Raji (cell line): ENCODE results near the gene CADM2.

Experiments
- POLR2A ChIP-seq: IDR thresholded peaks from 2 replicates; pipeline ENCODE4 v1.6.1; 2011; ENCODE audit warnings: low read depth, low read length, control low read depth; ENCODE audit not compliant: insufficient read depth

The CADM2 gene

DNA sequence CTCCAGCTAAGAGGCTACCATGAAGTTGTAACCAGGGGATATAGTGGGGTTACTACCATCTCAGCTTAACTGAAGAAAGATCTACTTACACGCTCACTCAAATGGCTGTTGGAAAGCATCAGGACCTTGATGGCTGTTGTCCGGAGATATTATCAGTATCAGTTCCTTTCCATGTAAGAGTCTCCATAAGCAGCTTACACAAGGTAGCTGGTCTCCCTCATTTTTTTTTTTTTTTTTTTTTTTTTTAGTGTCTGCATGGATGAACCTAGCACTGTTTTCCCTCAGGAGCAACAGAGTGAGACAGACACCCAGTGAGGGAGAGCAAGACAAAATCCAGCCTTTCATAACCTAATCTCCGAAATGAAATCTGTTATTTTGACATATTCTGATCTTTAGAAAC lies 230.9 kb downstream of the CADM2 start:
- no peak for TF ChIP-seq POLR2A

DNA sequence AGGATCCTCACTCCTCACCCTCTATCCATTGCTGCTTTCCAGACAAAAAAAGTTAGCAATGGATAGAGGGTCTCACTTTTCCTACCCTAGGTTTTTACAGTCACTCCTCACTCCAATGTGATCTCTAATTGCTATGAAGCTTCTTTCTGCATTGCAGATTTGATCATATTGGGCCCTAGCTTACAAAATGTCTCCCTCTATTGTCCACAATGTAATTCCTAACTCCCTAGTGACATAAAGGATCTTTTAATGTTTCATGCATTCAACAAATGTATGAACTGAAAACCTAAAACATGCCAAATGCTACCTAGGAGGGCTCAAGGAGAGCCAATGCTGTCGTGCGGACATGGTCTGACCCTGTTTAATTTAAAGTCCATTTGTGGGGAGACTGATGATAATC lies 234.8 kb downstream of the CADM2 start:
- no peak for TF ChIP-seq POLR2A

DNA sequence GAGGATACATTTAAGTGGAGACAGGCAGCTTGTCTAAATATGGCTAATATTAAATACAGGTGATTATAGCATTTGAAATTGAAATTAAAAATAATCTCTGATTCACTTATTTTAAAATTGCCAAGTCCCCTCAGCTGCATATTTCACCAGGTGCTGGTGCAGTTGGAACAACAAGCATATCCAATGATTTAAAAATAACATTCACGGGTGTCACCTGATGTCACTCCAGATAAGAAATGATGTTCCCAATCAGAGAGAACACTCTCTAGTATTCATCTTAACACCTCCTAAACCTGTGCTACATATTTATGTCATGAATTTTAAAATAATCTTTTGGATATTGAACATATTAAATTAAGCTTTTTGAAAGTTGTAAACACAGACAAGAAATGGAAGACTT lies 249.9 kb downstream of the CADM2 start:
- TF ChIP-seq POLR2A, result no peak

DNA sequence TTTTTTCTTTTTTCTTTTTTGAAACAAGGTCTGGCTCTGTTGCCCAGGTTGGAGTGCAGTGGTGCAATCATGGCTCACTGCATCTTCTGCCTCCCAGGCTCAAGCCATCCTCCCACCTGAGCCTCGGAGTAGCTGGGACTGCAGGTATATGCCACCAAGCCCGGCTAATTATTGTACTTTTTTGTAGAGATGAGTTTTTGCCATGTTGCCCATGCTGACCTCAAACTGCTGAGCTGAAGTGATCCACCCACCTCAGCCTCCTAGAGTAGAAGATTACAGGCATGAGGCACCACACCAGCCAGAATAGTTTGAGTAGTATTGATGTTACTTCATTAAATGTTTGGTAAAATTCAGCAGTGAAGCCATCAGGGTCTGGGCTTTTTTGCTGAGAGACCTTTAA lies 251.8 kb downstream of the CADM2 start:
- TF ChIP-seq POLR2A, result no peak

DNA sequence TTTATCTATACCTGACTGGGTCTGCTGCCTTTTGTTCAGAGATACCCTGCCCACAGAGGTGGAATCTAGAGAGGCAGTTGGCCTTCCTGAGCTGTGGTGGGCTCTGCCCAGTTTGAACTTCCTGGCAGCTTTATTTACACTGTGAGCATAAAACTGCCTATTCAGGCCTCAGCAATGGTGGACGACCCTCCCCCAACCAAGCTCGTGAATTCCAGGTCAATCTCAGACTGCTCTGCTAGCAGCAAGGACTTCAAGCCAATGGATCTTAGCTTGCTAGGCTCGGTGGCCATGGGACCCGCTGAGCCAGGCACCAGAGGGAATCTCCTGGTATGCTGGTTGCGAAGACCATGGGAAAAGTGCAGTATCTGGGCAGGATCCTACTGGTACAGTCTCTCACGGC lies 270.2 kb downstream of the CADM2 start:
- no peak for TF ChIP-seq POLR2A

DNA sequence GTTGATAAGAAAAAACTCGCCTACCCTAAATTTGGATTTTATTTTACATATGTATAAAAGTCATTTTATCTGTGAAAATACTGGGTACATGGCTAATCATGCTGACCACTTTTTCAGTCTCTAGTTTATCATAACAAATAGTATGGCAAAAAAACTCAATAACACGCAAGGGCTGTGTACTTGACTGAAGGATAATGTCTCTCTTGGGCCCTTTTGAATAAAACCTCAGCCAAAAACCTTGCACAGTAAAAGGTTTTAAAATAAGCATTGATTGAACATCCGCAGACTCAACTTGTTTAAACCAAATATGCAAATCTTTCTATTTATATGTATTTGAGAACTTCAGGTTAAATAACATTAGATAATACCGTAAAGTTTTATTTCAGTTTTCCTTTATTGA lies 285.3 kb downstream of the CADM2 start:
- no peak for TF ChIP-seq POLR2A

DNA sequence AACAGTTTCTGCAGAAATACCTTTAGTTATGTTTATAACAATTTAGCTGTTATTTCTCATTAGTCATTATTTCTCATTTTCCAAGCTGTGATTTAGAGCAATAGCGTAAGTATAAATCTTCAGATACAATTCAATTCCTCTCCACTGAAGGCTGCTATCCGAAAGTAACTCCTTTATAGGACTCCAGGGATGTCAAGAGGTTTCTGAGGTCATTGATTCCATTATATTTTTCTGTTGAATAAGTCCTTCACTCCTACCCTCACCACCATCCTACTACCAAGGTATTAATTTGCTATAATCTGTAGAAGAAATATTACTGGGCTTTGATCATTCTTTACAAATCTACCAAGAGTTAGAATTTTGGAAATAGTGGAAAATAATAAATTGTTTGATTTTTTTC lies 285.7 kb downstream of the CADM2 start:
- no peak for TF ChIP-seq POLR2A

DNA sequence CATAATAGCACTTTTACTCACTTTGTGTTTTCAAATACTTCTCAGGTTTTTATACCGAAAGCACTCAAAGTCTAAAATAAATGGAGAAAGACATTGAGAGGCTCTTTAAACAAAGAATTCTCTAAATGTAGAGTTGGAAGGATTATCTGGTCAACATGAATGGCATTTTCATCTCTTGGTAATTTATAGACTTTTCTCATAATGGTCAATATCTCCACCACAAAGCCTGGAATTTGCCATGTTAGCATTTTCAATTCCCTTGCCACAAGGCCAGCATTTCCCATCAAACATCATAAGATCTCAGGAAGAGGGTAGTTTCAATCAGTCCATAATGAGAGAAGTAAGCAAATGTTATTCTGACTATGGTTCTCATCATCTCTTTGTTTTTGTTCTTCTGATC lies 293.0 kb downstream of the CADM2 start:
- no peak for TF ChIP-seq POLR2A

DNA sequence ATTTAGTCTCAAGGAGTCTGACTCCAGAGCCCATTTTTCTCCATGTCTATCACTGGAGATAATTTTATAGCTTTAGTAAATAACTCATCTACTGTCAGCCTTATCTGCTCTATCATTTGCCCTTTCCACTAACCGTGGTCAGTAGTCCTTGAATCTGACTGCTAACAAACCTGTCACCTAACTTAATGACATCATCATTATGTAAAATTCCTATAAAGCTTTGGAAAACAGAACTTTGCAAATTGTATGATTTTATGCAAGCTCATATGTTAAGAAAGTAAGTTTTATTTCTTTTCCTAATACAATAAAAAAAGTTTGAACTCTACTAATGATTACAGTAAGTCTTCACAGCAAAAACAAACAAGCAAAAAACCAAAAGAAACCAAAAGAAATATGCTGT lies 293.9 kb downstream of the CADM2 start:
- TF ChIP-seq POLR2A, result no peak

DNA sequence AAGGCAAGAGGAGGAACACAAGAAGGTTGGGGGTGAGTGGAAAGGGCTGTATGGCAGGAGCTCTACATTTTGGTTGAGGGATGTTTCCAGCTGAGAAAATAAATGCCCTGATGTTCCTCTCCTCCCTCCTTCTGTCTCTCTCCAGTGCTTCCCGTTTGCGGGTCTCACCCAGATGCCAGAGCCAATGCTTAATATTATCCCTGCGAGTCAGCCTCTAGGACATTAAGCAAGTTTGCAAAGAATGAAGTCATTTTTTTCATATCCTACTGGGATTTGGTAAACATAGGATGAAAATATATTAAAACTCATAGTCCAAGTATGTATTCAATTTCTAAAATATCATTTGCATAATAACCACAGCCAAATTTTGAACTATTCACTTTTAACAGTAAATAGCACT lies 295.9 kb downstream of the CADM2 start:
- TF ChIP-seq POLR2A, result no peak

DNA sequence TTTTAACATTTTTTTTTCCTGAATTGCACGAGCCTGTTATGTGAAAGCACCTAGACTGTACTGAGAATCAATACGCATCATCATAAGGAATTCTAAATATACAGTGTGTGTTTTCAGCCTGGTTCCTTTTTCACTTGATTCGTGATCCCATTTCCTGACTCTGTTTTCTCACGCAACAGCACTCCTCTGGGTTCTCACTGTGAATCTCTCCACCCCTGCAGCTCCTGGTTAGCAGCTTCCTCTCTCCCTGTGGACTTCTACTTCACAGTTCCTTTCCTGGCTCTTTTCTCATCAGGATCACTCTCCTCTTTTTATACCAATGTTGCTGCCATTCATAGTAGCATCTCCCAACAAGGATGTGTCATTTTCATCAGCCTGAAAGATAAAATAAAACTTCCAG lies 297.2 kb downstream of the CADM2 start:
- TF ChIP-seq POLR2A, result no peak

DNA sequence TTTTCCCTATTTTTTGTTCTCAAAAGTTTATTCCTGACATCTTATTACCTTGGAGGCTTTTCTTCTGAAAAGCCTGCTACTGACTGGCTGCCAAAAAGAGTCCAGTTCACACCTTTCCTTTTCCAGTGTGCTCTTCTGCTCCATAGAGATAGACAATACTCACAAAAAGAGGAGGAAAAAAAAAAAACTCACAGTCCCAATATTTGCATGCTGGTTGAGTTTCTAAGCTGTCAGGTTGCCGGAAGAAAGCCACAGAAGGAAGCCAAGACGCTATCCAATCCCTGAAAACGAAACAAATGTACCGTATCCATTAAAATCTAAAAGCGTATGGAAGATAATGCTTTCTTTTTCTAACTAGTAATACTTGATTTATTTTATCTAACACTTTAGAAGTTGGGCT lies 299.5 kb downstream of the CADM2 start:
- no peak for TF ChIP-seq POLR2A

DNA sequence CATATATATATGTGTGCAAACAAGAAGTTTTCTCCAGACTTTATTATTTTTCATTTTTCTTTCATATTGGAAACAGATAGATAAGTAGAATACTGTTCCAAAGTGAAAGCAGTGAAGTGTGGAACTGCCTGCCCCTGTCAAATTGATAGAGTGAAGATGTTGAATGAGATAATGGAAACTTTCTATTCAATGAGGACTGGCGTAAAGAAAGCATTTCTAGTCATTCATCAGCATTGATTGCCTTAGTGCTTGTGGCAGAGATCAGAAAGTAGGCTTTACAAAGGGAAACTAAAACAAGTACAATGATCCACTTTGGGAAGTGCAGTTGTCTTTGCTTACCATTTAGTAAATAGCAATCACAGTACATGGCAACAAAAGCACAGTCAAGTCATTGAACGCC lies 300.0 kb downstream of the CADM2 start:
- TF ChIP-seq POLR2A, result no peak

DNA sequence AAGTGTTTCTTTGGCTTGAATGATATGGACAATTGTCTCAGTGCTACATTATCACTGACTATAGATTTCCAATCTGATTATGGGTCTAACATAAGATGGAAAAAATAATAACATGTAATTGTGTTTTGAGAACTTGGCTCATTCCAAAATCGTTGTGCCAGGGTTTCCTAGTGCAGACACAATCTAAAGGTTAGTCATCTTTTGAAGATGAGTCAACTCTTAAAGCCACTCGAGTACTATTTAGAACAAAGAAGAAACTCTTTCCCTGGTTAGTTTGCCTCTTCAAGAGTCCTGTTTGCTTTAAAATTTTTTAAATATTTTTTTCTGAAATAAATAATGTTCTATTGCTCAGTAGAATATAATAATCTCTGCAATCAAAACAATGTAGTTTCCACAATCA lies 301.0 kb downstream of the CADM2 start:
- no peak for TF ChIP-seq POLR2A

DNA sequence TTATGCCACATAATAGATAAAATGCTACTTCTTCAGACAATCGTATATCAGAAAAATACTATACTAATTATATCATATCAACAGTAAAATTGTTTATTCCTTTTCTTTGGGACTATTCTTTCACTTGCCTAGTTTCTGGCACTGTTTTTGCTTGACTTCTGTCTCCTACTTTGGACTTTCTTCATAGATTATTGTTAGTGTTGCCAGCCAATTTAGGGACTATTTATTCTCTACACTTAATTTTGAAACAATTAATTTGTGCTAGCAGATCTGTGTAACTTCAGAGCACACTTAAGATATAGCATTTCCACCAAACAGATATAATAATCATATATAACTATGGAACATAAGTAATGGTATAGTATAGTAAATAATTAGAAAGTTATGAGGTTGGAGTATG lies 305.6 kb downstream of the CADM2 start:
- TF ChIP-seq POLR2A, result no peak

DNA sequence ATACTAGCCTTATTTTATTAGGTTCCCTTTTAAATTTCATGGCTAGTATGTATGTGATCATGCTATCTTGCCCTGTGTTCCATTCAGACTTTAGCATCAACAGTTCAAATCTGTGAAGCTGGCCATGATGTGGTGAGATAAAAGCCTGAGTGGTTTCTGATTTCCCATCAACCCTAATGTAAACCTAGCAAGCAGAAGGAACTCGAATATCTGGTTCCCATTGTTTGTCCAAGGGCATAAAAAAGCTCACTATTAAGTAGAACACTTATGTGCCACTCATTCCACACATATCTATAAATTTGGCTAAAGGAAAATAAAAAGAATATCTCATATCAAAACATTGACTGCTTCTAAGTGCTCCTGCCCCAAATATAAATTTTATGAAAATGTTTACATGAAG lies 311.7 kb downstream of the CADM2 start:
- TF ChIP-seq POLR2A, result no peak

DNA sequence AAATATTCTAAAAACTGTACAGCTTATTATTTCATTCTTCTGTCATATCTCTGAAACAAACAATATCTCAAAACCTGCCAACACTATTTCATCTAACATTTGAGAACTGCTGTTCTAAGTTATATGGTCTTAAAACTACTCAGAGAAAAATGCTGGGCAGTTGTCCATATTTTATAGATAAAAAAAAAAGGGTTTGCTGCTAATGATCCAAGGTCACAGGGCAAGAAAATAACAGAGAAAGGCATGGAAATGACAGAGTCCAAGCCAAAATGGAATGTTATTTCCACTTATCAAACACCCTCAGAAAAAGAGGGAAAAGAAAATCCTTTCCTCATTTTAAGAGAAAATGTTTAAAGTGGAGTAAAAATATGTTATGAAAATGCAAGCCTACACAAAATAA lies 313.1 kb downstream of the CADM2 start:
- TF ChIP-seq POLR2A, result no peak

DNA sequence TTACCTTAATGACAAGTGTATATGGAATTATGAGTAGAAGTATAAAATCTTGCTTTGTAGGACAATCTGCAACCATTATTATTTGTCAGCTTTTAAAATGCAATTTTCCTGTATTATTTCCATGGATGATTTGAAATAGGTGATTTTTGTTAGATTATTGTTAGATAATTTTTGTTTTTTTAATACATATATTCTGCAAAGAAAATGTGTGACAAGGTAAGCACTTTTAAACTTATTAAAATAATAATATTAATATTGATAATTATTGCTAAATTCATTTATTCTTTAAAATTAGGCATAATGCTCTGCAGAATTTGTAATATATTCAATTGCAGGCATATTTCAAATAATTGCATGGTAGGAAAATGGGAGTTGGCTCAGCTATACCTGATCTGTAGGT lies 329.5 kb downstream of the CADM2 start:
- TF ChIP-seq POLR2A, result no peak
